ENCODE results near the gene ZBTB7C. TPM values are rescaled to one million over a fixed set of nuclear protein-coding genes. Genes with fewer than 3 reads are reported as not detected.
A peak's percentile ranks its signal among the peaks of the same experiment; 100 is the strongest.

The ZBTB7C gene
- total RNA-seq, 1 experiment from 2014 or later = 0.33 TPM

DNA sequence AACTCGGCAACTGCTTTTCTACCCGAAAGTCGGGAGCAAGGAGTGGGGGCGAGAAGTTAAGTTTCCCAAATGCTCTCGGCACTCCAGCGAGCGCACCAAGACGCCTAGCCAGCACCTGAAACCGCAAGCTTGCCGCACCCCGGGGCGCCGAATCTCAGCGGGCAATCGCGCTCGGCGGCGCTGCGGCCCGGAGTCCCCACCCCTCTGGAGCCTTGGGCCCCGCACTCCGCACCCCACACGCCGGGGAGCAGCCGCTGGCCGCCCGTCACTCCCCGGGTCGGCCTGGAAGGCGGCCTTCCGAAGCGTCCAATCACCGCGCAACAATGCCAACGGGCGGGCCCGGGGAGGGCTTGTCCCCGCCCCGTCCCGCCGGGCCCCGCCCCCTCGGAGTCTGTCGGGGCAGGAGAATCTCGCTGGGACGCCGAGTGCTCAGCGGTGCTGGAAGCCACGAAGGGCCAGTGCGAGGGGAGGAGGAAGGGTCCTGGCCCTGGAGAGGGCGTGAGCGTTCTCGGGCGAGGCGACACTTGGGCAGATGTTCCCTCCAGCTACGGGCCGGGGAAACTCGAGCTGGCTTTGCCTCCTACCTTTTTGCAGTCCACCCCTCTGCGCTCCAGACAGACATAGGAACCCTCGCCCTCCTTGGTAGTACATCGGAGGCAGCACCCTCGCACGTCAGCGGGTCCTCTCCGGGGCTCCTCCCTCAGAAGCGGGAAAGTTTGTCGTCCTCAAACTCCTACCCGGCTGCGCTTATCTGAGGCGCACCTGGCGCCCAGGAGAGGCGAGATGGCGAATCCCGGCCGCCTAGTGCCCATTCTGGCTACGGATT is 1.1 kb upstream of the ZBTB7C start:
- Histone ChIP-seq H3K9ac (ENCODE audit: extremely low read depth, insufficient read length, low read length) (no peak overlapping the region), H3K23me2 (ENCODE audit: insufficient read length, low read depth, low read length, poor library complexity, severe bottlenecking) (peaks cover 16% of the 10 kb centered on the region), H3K79me1 (ENCODE audit: insufficient read depth, low read depth, low read length, poor library complexity, severe bottlenecking) (no peaks in the 10 kb centered on the region), H3K23ac (ENCODE audit: insufficient read length, low read depth, low read length) (no peak overlapping the region), H3K27me3 (ENCODE audit: insufficient read depth, low read length) (peaks cover 38% of the 10 kb centered on the region), H3K18ac (ENCODE audit: insufficient read length, low read depth, low read length) (no peak overlapping the region), H3K4me2 (ENCODE audit: insufficient read depth, insufficient read length, low read length) (peak overlapping the region; percentile 63), H3K27ac (ENCODE audit: insufficient read length, low read depth, low read length) (no peak overlapping the region), H2AK5ac (ENCODE audit: insufficient read length, low read length) (no peak overlapping the region), H2BK5ac (ENCODE audit: insufficient read length, low read length) (no peak overlapping the region), H4K8ac (replicated peaks; ENCODE audit: insufficient read length, low read depth, low read length) (no peak overlapping the region), H3T11ph (ENCODE audit: low read length) (no peak overlapping the region), H3K79me2 (ENCODE audit: insufficient read depth, low read length) (no peaks in the 10 kb centered on the region), H3K9me3 (ENCODE audit: control insufficient read depth, low read depth, low read length) (no peaks in the 10 kb centered on the region), H3K4me1 (ENCODE audit: insufficient read depth, low read length) (no peaks in the 10 kb centered on the region), H2BK20ac (ENCODE audit: low read depth, low read length, poor library complexity, severe bottlenecking) (no peak overlapping the region), H3K14ac (ENCODE audit: insufficient read depth, low read length) (no peak overlapping the region), H2AFZ (ENCODE audit: low read length) (no peak overlapping the region), H2BK12ac (ENCODE audit: insufficient read length, low read depth, low read length) (no peak overlapping the region), H4K20me1 (ENCODE audit: control insufficient read depth, insufficient read depth, insufficient read length) (no peaks in the 10 kb centered on the region), H2BK15ac (ENCODE audit: low read depth, low read length) (no peak overlapping the region), H4K91ac (ENCODE audit: insufficient read length, low read depth, low read length) (no peak overlapping the region), H3K56ac (ENCODE audit: insufficient read length, low read depth, low read length) (no peak overlapping the region), H2BK120ac (ENCODE audit: low read depth, low read length, poor library complexity, severe bottlenecking) (no peak overlapping the region), H3K4ac (ENCODE audit: low read depth, low read length) (no peak overlapping the region), H4K5ac (ENCODE audit: insufficient read length, low read depth, low read length) (no peak overlapping the region)
- Mint-ChIP-seq H3K36me3 (ENCODE audit: insufficient read depth in 1 of 3, low read depth in 3 of 3) (no peaks in the 10 kb centered on the region; a peak in 1 of 7 replicates), H3K27me3 (ENCODE audit: low read depth) (peaks cover 77% of the 10 kb centered on the region), H3K9me3 (peaks cover 0 to 3% of the 10 kb centered on the region in 2 experiments; a peak in 1 of 5 replicates), H3K4me3 (peak overlapping the region; percentile 64 to 81), H3K27ac (no peak overlapping the region), H3K4me1 (peaks cover 20 to 27% of the 10 kb centered on the region in 2 experiments)
- TF ChIP-seq CTCF (conservative IDR thresholded peaks at IDR 0.05) = peak; percentile 35; the same call in 2 of the 3 replicates
- DNase-seq = peak; percentile 92
- WGBS (ENCODE audit: extremely low coverage, insufficient read length, low lambda C conversion rate) = no CpG with 5 or more reads among the region's 77 CpGs

Data from H9 (cell line).